ENCODE data around the gene ING4. TPM values are rescaled to one million over a fixed set of nuclear protein-coding genes. Genes with fewer than 3 reads are reported as not detected.

ING4 gene
- total and polyA plus RNA-seq, 2 experiments from 2014 or later: 95.2 to 96.2 TPM

DNA sequence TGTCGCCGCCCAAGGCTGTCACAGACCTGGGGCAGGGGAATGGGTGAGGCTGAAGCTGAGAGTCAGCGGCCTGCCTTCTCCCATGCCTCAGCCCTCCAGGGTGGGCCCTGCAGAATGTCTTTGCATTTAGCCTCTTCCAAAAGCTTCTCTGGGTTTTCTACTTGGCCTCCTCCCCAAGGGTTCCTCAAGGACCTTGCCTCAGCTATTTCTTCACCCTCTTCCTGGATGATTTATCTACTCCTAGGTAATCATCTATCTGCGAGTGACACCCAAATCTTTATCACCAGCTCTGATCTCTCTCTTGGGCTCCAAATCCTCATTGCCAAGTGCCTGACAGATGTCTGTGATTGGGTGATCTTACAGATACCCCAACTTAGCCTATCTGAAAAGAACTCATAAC, 22.4 kb downstream of the ING4 start:
- TF ChIP-seq CTCF (IDR thresholded peaks at IDR 0.05; ENCODE audit: low read depth, low read length): no peak
- Histone ChIP-seq H3K27ac (no peak overlapping the region), H3K9me3 (ENCODE audit: low read depth) (no peaks in the 10 kb centered on the region), H3K36me3 (no peaks in the 10 kb centered on the region), H3K27me3 (no peaks in the 10 kb centered on the region), H3K4me3 (no peak overlapping the region), H3K4me1 (ENCODE audit: low read depth) (no peaks in the 10 kb centered on the region)
- no peak for DNase-seq (ENCODE audit: low read depth in 1 of 2, low spot score in 1 of 2)

DNA sequence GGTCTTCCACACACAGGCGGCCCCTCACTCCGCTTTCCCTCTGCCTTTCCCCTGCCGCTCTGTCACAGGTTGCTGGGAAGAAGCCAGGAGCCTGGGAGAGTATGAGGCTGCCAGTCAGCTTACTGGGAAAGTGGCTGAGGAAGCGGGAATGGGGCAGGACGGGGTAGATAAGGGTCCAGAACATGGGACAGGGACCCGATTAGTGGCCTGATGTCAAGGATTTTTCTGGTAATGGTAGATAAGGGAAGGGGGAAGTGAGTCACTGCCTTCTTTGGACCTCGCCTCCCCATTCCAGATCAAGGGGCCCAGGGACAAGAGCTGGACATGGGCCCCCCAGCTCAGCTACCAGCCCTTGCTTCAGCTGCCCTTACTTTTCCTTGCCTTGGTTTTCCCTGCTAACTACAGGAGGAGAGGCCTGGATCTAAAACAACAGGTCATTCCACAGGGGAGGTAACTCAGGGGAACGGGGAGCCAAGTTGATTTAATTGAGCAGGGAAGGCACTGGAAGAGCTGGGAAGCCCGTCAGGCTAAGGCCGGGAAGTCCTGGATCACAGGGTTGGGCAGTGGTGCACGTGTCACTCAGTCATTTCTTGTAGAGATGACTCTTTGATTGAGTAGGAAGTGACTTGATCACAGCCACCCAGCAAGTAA, 23.6 kb downstream of the ING4 start:
- Histone ChIP-seq H3K4me1 (ENCODE audit: low read depth) (no peaks in the 10 kb centered on the region), H3K27me3 (no peaks in the 10 kb centered on the region), H3K36me3 (no peaks in the 10 kb centered on the region), H3K9me3 (ENCODE audit: low read depth) (no peaks in the 10 kb centered on the region), H3K27ac (no peak overlapping the region), H3K4me3 (no peak overlapping the region)
- no peak for TF ChIP-seq CTCF (IDR thresholded peaks at IDR 0.05; ENCODE audit: low read depth, low read length)
- DNase-seq (ENCODE audit: low read depth in 1 of 2, low spot score in 1 of 2): no peak

GRCh38 chr12:6638305-6638704, 24.6 kb downstream of the ING4 start:
- Histone ChIP-seq H3K4me3 (no peak overlapping the region), H3K4me1 (ENCODE audit: low read depth) (no peaks in the 10 kb centered on the region), H3K36me3 (no peaks in the 10 kb centered on the region), H3K27ac (no peak overlapping the region), H3K27me3 (no peaks in the 10 kb centered on the region), H3K9me3 (ENCODE audit: low read depth) (no peaks in the 10 kb centered on the region)
- no peak for TF ChIP-seq CTCF (IDR thresholded peaks at IDR 0.05; ENCODE audit: low read depth, low read length)
- no peak for DNase-seq (ENCODE audit: low read depth in 1 of 2, low spot score in 1 of 2)

DNA sequence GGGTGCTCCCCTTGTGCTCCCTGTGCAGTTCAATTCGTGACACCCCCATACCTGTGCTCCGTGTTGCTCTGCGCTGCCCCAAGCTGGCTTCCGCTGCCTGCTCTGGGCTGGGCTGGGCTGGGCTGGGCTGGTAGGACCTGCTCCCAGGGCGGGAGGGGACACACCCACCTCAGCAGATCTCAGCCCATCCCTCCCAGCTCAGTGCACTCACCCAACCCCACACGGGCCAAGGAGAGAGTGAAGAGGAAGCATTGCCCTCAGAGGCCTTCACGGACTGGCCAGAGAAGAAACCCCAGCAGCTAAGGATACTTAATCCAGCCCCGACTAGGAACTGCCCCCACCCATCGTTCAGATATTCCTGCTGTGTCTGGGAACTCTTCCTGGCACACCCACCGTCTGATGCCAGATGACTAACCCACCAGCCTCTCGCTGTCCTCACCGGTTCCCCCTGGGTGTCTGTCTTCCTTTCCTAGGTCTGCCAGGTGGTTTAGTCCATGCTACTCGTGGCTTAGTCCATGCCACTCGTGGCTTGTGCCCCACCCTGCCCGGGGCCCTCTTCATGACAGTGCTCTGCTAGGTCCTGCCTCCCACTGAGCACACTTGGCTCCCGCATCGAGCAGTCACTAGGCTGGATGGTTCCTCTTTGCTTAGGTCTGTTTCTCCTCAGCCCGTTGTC, 26.9 kb downstream of the ING4 start, which contains the start of gene LPAR5:
LPAR5 (minus strand) TSS at position 104 of the 676 bp plus-strand sequence. CDS start 14,711 bp downstream, outside the sequence.
- TF ChIP-seq CTCF (IDR thresholded peaks at IDR 0.05; ENCODE audit: low read depth, low read length): no peak
- Histone ChIP-seq H3K27me3 (no peaks in the 10 kb centered on the region), H3K27ac (no peak within 1 kb of the TSS), H3K36me3 (no peaks in the 10 kb centered on the region), H3K9me3 (ENCODE audit: low read depth) (no peaks in the 10 kb centered on the region), H3K4me3 (no peak within 1 kb of the TSS), H3K4me1 (ENCODE audit: low read depth) (no peaks in the 10 kb centered on the region)
- DNase-seq (ENCODE audit: low read depth in 1 of 2, low spot score in 1 of 2): no peak

GRCh38 chr12:6635375-6635855, 27.5 kb downstream of the ING4 start:
- no peak overlapping the region for H3K4me3 ChIP-seq

More at GRCh38 chr12:6635375-6635855, 27.5 kb downstream of the ING4 start:
- no peak overlapping the region for H3K27ac ChIP-seq
- no peaks in the 10 kb centered on the region for H3K36me3 ChIP-seq
- no peaks in the 10 kb centered on the region for H3K4me1 ChIP-seq (ENCODE audit: low read depth)
- TF ChIP-seq CTCF (IDR thresholded peaks at IDR 0.05; ENCODE audit: low read depth, low read length): no peak
- no peaks in the 10 kb centered on the region for H3K27me3 ChIP-seq
- H3K9me3 ChIP-seq (ENCODE audit: low read depth): no peaks in the 10 kb centered on the region
- DNase-seq (ENCODE audit: low read depth in 1 of 2, low spot score in 1 of 2): no peak

Data from cardiac muscle cell (in vitro differentiated cells and primary cell).